H9 (cell line): Measurements from ENCODE around the gene PCBP2. TPM values are rescaled to one million over a fixed set of nuclear protein-coding genes. Genes with fewer than 3 reads are reported as not detected.
A peak's percentile ranks its signal among the peaks of the same experiment; 100 is the strongest.

Experiments used
- DNase-seq: peaks from one replicate; pipeline ENCODE4 v3.0.0-alpha.2; 2017
- H2AFZ ChIP-seq: one replicate; pipeline ENCODE4 v1.6.1; 2013; ENCODE audit warnings: mild to moderate bottlenecking, low read length, control low read depth, moderate library complexity
- H2AK5ac ChIP-seq: 2 replicates; pipeline ENCODE4 v1.6.1; 2013; ENCODE audit warnings: low read length, control low read depth, mixed read lengths; ENCODE audit not compliant: insufficient read length
- H2BK120ac ChIP-seq: one replicate; pipeline ENCODE4 v1.6.1; 2013; ENCODE audit warnings: low read depth, mild to moderate bottlenecking, low read length, control low read depth, inconsistent platforms; ENCODE audit not compliant: poor library complexity, severe bottlenecking
- H2BK12ac ChIP-seq: 2 replicates; pipeline ENCODE4 v1.6.1; 2013; ENCODE audit warnings: low read length, control low read depth, mixed read lengths, low read depth; ENCODE audit not compliant: insufficient read length
- H2BK15ac ChIP-seq: 2 replicates; pipeline ENCODE4 v1.6.1; 2013; ENCODE audit warnings: low read depth, low read length, control low read depth
- H2BK20ac ChIP-seq: one replicate; pipeline ENCODE4 v1.6.1; 2013; ENCODE audit warnings: low read depth, mild to moderate bottlenecking, low read length, control low read depth, inconsistent platforms; ENCODE audit not compliant: poor library complexity, severe bottlenecking
- H2BK5ac ChIP-seq: 2 replicates; pipeline ENCODE4 v1.6.1; 2013; ENCODE audit warnings: low read length, control low read depth, mixed read lengths; ENCODE audit not compliant: insufficient read length
- H3K14ac ChIP-seq: 2 replicates; pipeline ENCODE4 v1.6.1; 2013; ENCODE audit warnings: low read length, control low read depth; ENCODE audit not compliant: insufficient read depth
- H3K18ac ChIP-seq: 2 replicates; pipeline ENCODE4 v1.6.1; 2013; ENCODE audit warnings: low read depth, mild to moderate bottlenecking, mixed read lengths, low read length, control low read depth; ENCODE audit not compliant: insufficient read length
- H3K23ac ChIP-seq: 2 replicates; pipeline ENCODE4 v1.6.1; 2013; ENCODE audit warnings: low read length, control low read depth, mixed read lengths, low read depth; ENCODE audit not compliant: insufficient read length
- H3K23me2 ChIP-seq: 2 replicates; pipeline ENCODE4 v1.6.1; 2013; ENCODE audit warnings: low read depth, mild to moderate bottlenecking, mixed read lengths, low read length, control low read depth; ENCODE audit not compliant: insufficient read length, poor library complexity, severe bottlenecking
- H3K27ac ChIP-seq: 2 replicates; pipeline ENCODE4 v1.5.1; 2013; ENCODE audit warnings: low read length, control low read depth, mixed read lengths, low read depth; ENCODE audit not compliant: insufficient read length
- H3K27me3 ChIP-seq: 2 replicates; pipeline ENCODE4 v1.6.1; 2013; ENCODE audit warnings: low read length, control low read depth, inconsistent platforms; ENCODE audit not compliant: insufficient read depth
- H3K4ac ChIP-seq: 2 replicates; pipeline ENCODE4 v1.6.1; 2013; ENCODE audit warnings: low read depth, mild to moderate bottlenecking, control low read depth, inconsistent platforms, low read length, moderate library complexity
- H3K4me1 ChIP-seq: 2 replicates; pipeline ENCODE4 v1.6.1; 2013; ENCODE audit warnings: low read length, control low read depth, inconsistent platforms; ENCODE audit not compliant: insufficient read depth
- H3K4me2 ChIP-seq: 2 replicates; pipeline ENCODE4 v1.6.1; 2013; ENCODE audit warnings: low read length, control low read depth, mixed read lengths; ENCODE audit not compliant: insufficient read length, insufficient read depth
- H3K56ac ChIP-seq: 2 replicates; pipeline ENCODE4 v1.6.1; 2013; ENCODE audit warnings: low read depth, mild to moderate bottlenecking, mixed read lengths, low read length, control low read depth; ENCODE audit not compliant: insufficient read length
- H3K79me1 ChIP-seq: 2 replicates; pipeline ENCODE4 v1.6.1; 2013; ENCODE audit warnings: low read depth, mild to moderate bottlenecking, moderate library complexity, low read length, control low read depth, inconsistent platforms; ENCODE audit not compliant: insufficient read depth, poor library complexity, severe bottlenecking
- H3K79me2 ChIP-seq: 2 replicates; pipeline ENCODE4 v1.6.1; 2013; ENCODE audit warnings: low read length, control low read depth, inconsistent platforms; ENCODE audit not compliant: insufficient read depth
- H3K9ac ChIP-seq: 2 replicates; pipeline ENCODE4 v1.6.1; 2013; ENCODE audit warnings: low read length, control low read depth, mixed read lengths; ENCODE audit not compliant: insufficient read length; ENCODE audit errors: extremely low read depth
- H3K9me3 ChIP-seq: one replicate; pipeline ENCODE4 v1.6.1; 2013; ENCODE audit warnings: low read depth, low read length, inconsistent platforms; ENCODE audit not compliant: control insufficient read depth
- H3T11ph ChIP-seq: one replicate; pipeline ENCODE4 v1.6.1; 2013; ENCODE audit warnings: mild to moderate bottlenecking, low read length, control low read depth, inconsistent platforms
- H4K20me1 ChIP-seq: one replicate; pipeline ENCODE4 v1.6.1; 2013; ENCODE audit not compliant: control insufficient read depth, insufficient read length, insufficient read depth
- H4K5ac ChIP-seq: 2 replicates; pipeline ENCODE4 v1.6.1; 2013; ENCODE audit warnings: low read depth, mild to moderate bottlenecking, mixed read lengths, low read length, control low read depth; ENCODE audit not compliant: insufficient read length
- H4K8ac ChIP-seq: replicated peaks from 2 replicates; pipeline ENCODE4 v1.6.1; 2013; ENCODE audit warnings: low read length, control low read depth, mixed read lengths, low read depth; ENCODE audit not compliant: insufficient read length
- H4K91ac ChIP-seq: 2 replicates; pipeline ENCODE4 v1.6.1; 2013; ENCODE audit warnings: low read depth, mild to moderate bottlenecking, moderate library complexity, mixed read lengths, low read length, control low read depth; ENCODE audit not compliant: insufficient read length
- H3K27ac Mint-ChIP-seq, 3 experiments: 2 replicates in 2 of 3; 3 replicates in 1 of 3; pipeline ENCODE4 v1.8.0; 2020 to 2021; ENCODE audit warnings: mixed read lengths in 3 of 3, mild to moderate bottlenecking in 1 of 3, moderate library complexity in 1 of 3
- H3K27me3 Mint-ChIP-seq: 2 replicates; pipeline ENCODE4 v1.8.0; 2021; ENCODE audit warnings: low read depth, mild to moderate bottlenecking, moderate library complexity, mixed read lengths
- H3K36me3 Mint-ChIP-seq, 3 experiments: 2 replicates in 2 of 3; 3 replicates in 1 of 3; pipeline ENCODE4 v1.8.0; 2020 to 2021; ENCODE audit warnings: low read depth in 3 of 3, mixed read lengths in 3 of 3; ENCODE audit not compliant: insufficient read depth in 1 of 3
- H3K4me1 Mint-ChIP-seq, 2 experiments: 2 replicates each; pipeline ENCODE4 v1.8.0; 2020; ENCODE audit warnings: mixed read lengths in 2 of 2
- H3K4me3 Mint-ChIP-seq, 2 experiments: 2 replicates in 1 of 2; 3 replicates in 1 of 2; pipeline ENCODE4 v1.8.0; 2020 to 2021; ENCODE audit warnings: mild to moderate bottlenecking in 2 of 2, mixed read lengths in 2 of 2, moderate library complexity in 1 of 2
- H3K9me3 Mint-ChIP-seq, 2 experiments: 2 replicates in 1 of 2; 3 replicates in 1 of 2; pipeline ENCODE4 v1.8.0; 2020; ENCODE audit warnings: mild to moderate bottlenecking in 2 of 2, mixed read lengths in 2 of 2, moderate library complexity in 1 of 2
- WGBS: extraction: QIAGEN DNeasy Blood & Tissue Kit; methylation state at CpG from one replicate; pipeline ENCODE4 v1.1.7; 2013; ENCODE audit warnings: missing lambda C conversion rate, low lambda C conversion rate, mixed read lengths; ENCODE audit not compliant: insufficient read length; ENCODE audit errors: extremely low coverage; 5-methylcytosine and 5-hydroxymethylcytosine counted together
- total RNA-seq: library from RNA; stranded (reverse); gene quantifications from 2 replicates; pipeline ENCODE4 v1.2.1, GENCODE V29; 2021
- TF ChIP-seq, protein P1 (sequence below): fragments of 200-600 bp; sonication (generic); conservative IDR thresholded peaks from 3 replicates; pipeline ENCODE4 v1.8.0; 2021; ENCODE audit warnings: antibody characterized with exemption, mild to moderate bottlenecking

Gene PCBP2
- total RNA-seq, 1 experiment from 2014 or later, result 1,207 TPM

DNA sequence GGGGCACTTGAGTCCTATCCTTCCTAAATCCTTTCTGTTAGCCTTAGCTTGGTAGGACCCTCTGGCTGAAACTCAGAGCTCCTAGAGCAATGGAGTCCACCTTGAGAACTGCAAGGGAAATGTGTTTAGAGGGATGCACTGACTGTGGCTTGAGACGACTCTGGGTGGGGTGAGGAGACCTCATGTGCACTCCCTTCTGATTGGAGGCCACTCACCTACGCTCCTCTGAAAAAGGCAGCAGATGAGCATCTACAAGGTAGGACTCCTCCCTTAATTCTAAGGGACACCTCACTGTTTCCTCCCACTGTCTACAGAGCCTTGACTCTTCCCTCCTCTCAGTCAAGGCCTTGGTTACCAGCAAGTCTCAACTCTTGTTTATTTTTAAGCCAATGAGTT is 46.3 kb downstream of the PCBP2 start:
- Histone ChIP-seq H2BK12ac (no peak overlapping the region), H3K79me1 (peaks cover 7% of the 10 kb centered on the region), H2BK5ac (no peak overlapping the region), H3K27me3 (no peaks in the 10 kb centered on the region), H2BK20ac (no peak overlapping the region), H3T11ph (no peak overlapping the region), H4K91ac (no peak overlapping the region), H2BK15ac (no peak overlapping the region), H3K23ac (no peak overlapping the region), H3K9ac (no peak overlapping the region), H3K56ac (no peak overlapping the region), H3K27ac (no peak overlapping the region), H4K8ac (no peak overlapping the region), H3K9me3 (no peaks in the 10 kb centered on the region), H3K18ac (no peak overlapping the region), H3K4me1 (peaks cover 6% of the 10 kb centered on the region; the same call in 1 of the 2 replicates), H2AK5ac (no peak overlapping the region), H3K4me2 (peak overlapping the region; percentile 83), H2BK120ac (no peak overlapping the region), H3K23me2 (peaks cover 23% of the 10 kb centered on the region), H3K79me2 (no peaks in the 10 kb centered on the region; the same call in 1 of the 2 replicates), H4K20me1 (no peaks in the 10 kb centered on the region), H2AFZ (no peak overlapping the region), H3K14ac (no peak overlapping the region; the same call in 1 of the 2 replicates), H3K4ac (no peak overlapping the region), H4K5ac (no peak overlapping the region)
- no peak for DNase-seq
- H3K4me3 Mint-ChIP-seq, result peak overlapping the region; percentile 86 to 96
- no peaks in the 10 kb centered on the region for H3K27me3 Mint-ChIP-seq
- TF ChIP-seq, protein P1, sequence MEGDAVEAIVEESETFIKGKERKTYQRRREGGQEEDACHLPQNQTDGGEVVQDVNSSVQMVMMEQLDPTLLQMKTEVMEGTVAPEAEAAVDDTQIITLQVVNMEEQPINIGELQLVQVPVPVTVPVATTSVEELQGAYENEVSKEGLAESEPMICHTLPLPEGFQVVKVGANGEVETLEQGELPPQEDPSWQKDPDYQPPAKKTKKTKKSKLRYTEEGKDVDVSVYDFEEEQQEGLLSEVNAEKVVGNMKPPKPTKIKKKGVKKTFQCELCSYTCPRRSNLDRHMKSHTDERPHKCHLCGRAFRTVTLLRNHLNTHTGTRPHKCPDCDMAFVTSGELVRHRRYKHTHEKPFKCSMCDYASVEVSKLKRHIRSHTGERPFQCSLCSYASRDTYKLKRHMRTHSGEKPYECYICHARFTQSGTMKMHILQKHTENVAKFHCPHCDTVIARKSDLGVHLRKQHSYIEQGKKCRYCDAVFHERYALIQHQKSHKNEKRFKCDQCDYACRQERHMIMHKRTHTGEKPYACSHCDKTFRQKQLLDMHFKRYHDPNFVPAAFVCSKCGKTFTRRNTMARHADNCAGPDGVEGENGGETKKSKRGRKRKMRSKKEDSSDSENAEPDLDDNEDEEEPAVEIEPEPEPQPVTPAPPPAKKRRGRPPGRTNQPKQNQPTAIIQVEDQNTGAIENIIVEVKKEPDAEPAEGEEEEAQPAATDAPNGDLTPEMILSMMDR, result no peak
- peaks cover 0 to 12% (median 1%) of the 10 kb centered on the region in 3 experiments; a peak in 3 of 7 replicates for H3K36me3 Mint-ChIP-seq
- WGBS, result no CpG with 5 or more reads among the region's 2 CpGs
- H3K27ac Mint-ChIP-seq, result peak overlapping the region; percentile 95 to 96 (median 96)
- no peaks in the 10 kb centered on the region for H3K9me3 Mint-ChIP-seq
- peaks cover 56 to 61% of the 10 kb centered on the region in 2 experiments for H3K4me1 Mint-ChIP-seq
